A549 (cell line): ENCODE results near the gene ATP9B. TPM values are rescaled to one million over a fixed set of nuclear protein-coding genes. Genes with fewer than 3 reads are reported as not detected.

ENCODE experiments used
- ATAC-seq, 2 experiments: fragments of 200-7000 bp in 1 of 2; fragments of >200 bp in 1 of 2; cut with Nextera tagmentation in 1 of 2; cut with Tn5 transposase in 1 of 2; 3 replicates each; pipeline versions ENCODE4 v1.8.0 to v1.9.1; 2018 to 2020; ENCODE audit warnings: mild to moderate bottlenecking in 1 of 2, moderate library complexity in 1 of 2
- CTCF ChIA-PET: fragments of 300-600 bp; sonication (Branson Sonifier 250); formaldehyde crosslinking; extraction: SDS; loops from one replicate; lab custom pipeline; 2021; ENCODE audit warnings: antibody characterized with exemption, inconsistent platforms; lab: Yijun Ruan, JAX
- POLR2A ChIA-PET: fragments of 350-600 bp; formaldehyde crosslinking; extraction: SDS; loops from one replicate; lab custom pipeline; 2021; ENCODE audit warnings: antibody characterized with exemption, inconsistent platforms; lab: Yijun Ruan, JAX
- DNase-seq, 2 experiments: peaks; one replicate each; pipeline versions ENCODE4 v3.0.0 to v3.0.0-alpha.2; 2011 to 2016; ENCODE audit warnings: low read depth in 1 of 2, low spot score in 1 of 2
- FAIRE-seq: peaks from 2 replicates; lab custom pipeline; 2011; peaks lifted over from hg19 to GRCh38; lab: Jason Lieb, UNC
- H3K27ac ChIP-seq, 2 experiments: fragments of >200 bp; sonication (Bioruptor Twin); formaldehyde crosslinking; 3 replicates each; pipeline ENCODE4 v1.5.1; 2016 to 2017
- H3K4me1 ChIP-seq: fragments of >200 bp; sonication (Bioruptor Twin); formaldehyde crosslinking; 3 replicates; pipeline ENCODE4 v1.6.1; 2016
- H3K4me2 ChIP-seq: fragments of >200 bp; sonication (Bioruptor Twin); formaldehyde crosslinking; 3 replicates; pipeline ENCODE4 v1.6.1; 2016
- H3K4me3 ChIP-seq: fragments of >200 bp; sonication (Bioruptor Twin); formaldehyde crosslinking; 3 replicates; pipeline ENCODE4 v1.5.1; 2016
- H3K9me3 ChIP-seq: fragments of >200 bp; sonication (Bioruptor Twin); formaldehyde crosslinking; 3 replicates; pipeline ENCODE4 v1.6.1; 2016
- ATOH8 ChIP-seq: fragments of 250-450 bp; sonication (Bioruptor Pico); IDR thresholded peaks from 2 replicates; pipeline ENCODE4 v1.5.0; 2020; ENCODE audit warnings: low read depth, mild to moderate bottlenecking, moderate library complexity
- BCL3 ChIP-seq: fragments of >200 bp; sonication (Bioruptor Twin); formaldehyde crosslinking; IDR thresholded peaks from 3 replicates; pipeline ENCODE4 v1.6.1; 2016
- BHLHE40 ChIP-seq: IDR thresholded peaks from 2 replicates; pipeline ENCODE4 v1.6.1; 2012; ENCODE audit warnings: low read depth, low read length, inconsistent platforms
- CEBPB ChIP-seq, 2 experiments: fragments of >200 bp in 1 of 2; sonication (Bioruptor Twin) in 1 of 2; formaldehyde crosslinking in 1 of 2; IDR thresholded peaks; 2 replicates each; pipeline ENCODE4 v1.6.1; 2012 to 2016
- CHD4 ChIP-seq: fragments of 200-600 bp; sonication (generic); IDR thresholded peaks from 2 replicates; pipeline ENCODE4 v1.6.1; 2016; ENCODE audit warnings: antibody characterized with exemption, mild to moderate bottlenecking, borderline replicate concordance
- CTCF ChIP-seq: fragments of >200 bp; sonication (Bioruptor Twin); formaldehyde crosslinking; IDR thresholded peaks from 3 replicates; pipeline ENCODE4 v1.5.1; 2016
- EHF ChIP-seq: fragments of 250-450 bp; sonication (Bioruptor Pico); IDR thresholded peaks from 2 replicates; pipeline ENCODE4 v1.5.0; 2020; ENCODE audit warnings: mild to moderate bottlenecking
- EHMT2 ChIP-seq: fragments of 200-600 bp; sonication (generic); IDR thresholded peaks from 2 replicates; pipeline ENCODE4 v1.6.1; 2016; ENCODE audit warnings: antibody characterized with exemption, low read depth, mild to moderate bottlenecking, moderate library complexity
- ELK1 ChIP-seq: fragments of 150-350 bp; IDR thresholded peaks from 2 replicates; pipeline ENCODE4 v1.6.1; 2014; ENCODE audit warnings: low read depth, mild to moderate bottlenecking, low read length
- ESRRA ChIP-seq: fragments of 150-350 bp; IDR thresholded peaks from 2 replicates; pipeline ENCODE4 v1.6.1; 2014; ENCODE audit warnings: mild to moderate bottlenecking, low read length, borderline replicate concordance
- FOSB ChIP-seq: fragments of 250-450 bp; sonication (Bioruptor Pico); IDR thresholded peaks from 2 replicates; pipeline ENCODE4 v1.5.0; 2020; ENCODE audit warnings: mild to moderate bottlenecking, moderate library complexity
- FOSL2 ChIP-seq, 2 experiments: fragments of 450-650 bp in 1 of 2; fragments of >200 bp in 1 of 2; sonication (Bioruptor Twin) in 1 of 2; formaldehyde crosslinking; IDR thresholded peaks; 2 replicates each; pipeline versions ENCODE4 v1.5.0 to v1.6.1; 2016 to 2020; ENCODE audit warnings: mild to moderate bottlenecking in 1 of 2, moderate library complexity in 1 of 2
- FOXS1 ChIP-seq: fragments of 250-450 bp; sonication (Bioruptor Pico); IDR thresholded peaks from 2 replicates; pipeline ENCODE4 v1.5.0; 2020; ENCODE audit warnings: mild to moderate bottlenecking, moderate library complexity
- HES2 ChIP-seq: fragments of >200 bp; sonication (Bioruptor Twin); formaldehyde crosslinking; IDR thresholded peaks from 2 replicates; pipeline ENCODE4 v1.6.1; 2016
- HEYL ChIP-seq: fragments of 250-450 bp; sonication (Bioruptor Pico); IDR thresholded peaks from 2 replicates; pipeline ENCODE4 v1.8.0; 2021; ENCODE audit warnings: mild to moderate bottlenecking, moderate library complexity
- HOXB13 ChIP-seq: fragments of 250-450 bp; sonication (Bioruptor Pico); IDR thresholded peaks from 2 replicates; pipeline ENCODE4 v1.5.0; 2020; ENCODE audit warnings: low read depth, mild to moderate bottlenecking, moderate library complexity
- KDM5A ChIP-seq: fragments of 200-600 bp; sonication (generic); IDR thresholded peaks from 2 replicates; pipeline ENCODE4 v1.6.1; 2016; ENCODE audit warnings: antibody characterized with exemption, mild to moderate bottlenecking
- MAFK ChIP-seq: fragments of 450-650 bp; IDR thresholded peaks from 2 replicates; pipeline ENCODE4 v1.6.1; 2014; ENCODE audit not compliant: partially characterized antibody
- MAZ ChIP-seq: fragments of 150-350 bp; IDR thresholded peaks from 2 replicates; pipeline ENCODE4 v1.6.1; 2014; ENCODE audit warnings: antibody characterized with exemption, low read depth, low read length, borderline replicate concordance
- RARB ChIP-seq: fragments of 250-450 bp; sonication (Bioruptor Pico); IDR thresholded peaks from 2 replicates; pipeline ENCODE4 v1.8.0; 2021; ENCODE audit warnings: mild to moderate bottlenecking, moderate library complexity
- RCOR1 ChIP-seq: fragments of 150-350 bp; IDR thresholded peaks from 2 replicates; pipeline ENCODE4 v1.6.1; 2014; ENCODE audit warnings: antibody characterized with exemption, low read length, low read depth
- SMC3 ChIP-seq: fragments of >200 bp; sonication (Bioruptor Twin); formaldehyde crosslinking; IDR thresholded peaks from 3 replicates; pipeline ENCODE4 v1.6.1; 2018; ENCODE audit warnings: inconsistent platforms
- SREBF2 ChIP-seq: fragments of 450-650 bp; IDR thresholded peaks from 2 replicates; pipeline ENCODE4 v1.6.1; 2014; ENCODE audit warnings: mild to moderate bottlenecking, moderate library complexity
- USF2 ChIP-seq: fragments of 450-650 bp; IDR thresholded peaks from 2 replicates; pipeline ENCODE4 v1.6.1; 2014; ENCODE audit warnings: antibody characterized with exemption
- ZC3H11A ChIP-seq: fragments of 450-650 bp; IDR thresholded peaks from 2 replicates; pipeline ENCODE4 v1.6.1; 2014; ENCODE audit warnings: antibody characterized with exemption, mild to moderate bottlenecking
- WGBS: methylation state at CpG from one replicate; pipeline ENCODE4 v1.1.6; 2017; ENCODE audit errors: missing lambda C conversion rate; 5-methylcytosine and 5-hydroxymethylcytosine counted together
- polyA plus RNA-seq, 4 experiments: library from polyadenylated mRNA; depleted of rRNA in 3 of 4; stranded (reverse); fragments of >200 nt; fragmentation: RNase III in 1 of 4; extraction: RNeasy Plus Mini Kit Qiagen cat#74134 plus additional on column Dnase treatment in 1 of 4; gene quantifications; 2 replicates in 3 of 4; 3 replicates in 1 of 4; pipeline ENCODE4 v1.2.3, GENCODE V29; 2011 to 2017

ATP9B gene
- polyA plus RNA-seq, 2 of the 4 experiments (the other 2 are of a cell fraction): 22.6 to 35.7 TPM

- Histone ChIP-seq H3K4me2 (no peak overlapping the region), H3K9me3 (peaks cover 5% of the 10 kb centered on the region; the same call in 2 of the 3 replicates), H3K27ac (no peak overlapping the region), H3K4me1 (peaks cover 5% of the 10 kb centered on the region; the same call in 1 of the 3 replicates), H3K4me3 (no peak overlapping the region)
- ChIA-PET POLR2A (no interaction called here), CTCF (no interaction called here)
- TF ChIP-seq FOXS1 (no peak), USF2 (no peak), HEYL (CRISPR knock-in tag) (no peak), HES2 (no peak), CHD4 (no peak), SMC3 (no peak), EHMT2 (no peak), ZC3H11A (no peak), ATOH8 (CRISPR knock-in tag) (no peak), RARB (CRISPR knock-in tag) (no peak)
- FAIRE-seq (no peak), DNase-seq (no peak), ATAC-seq (no peak)
- WGBS: 81% methylated on average over 2 of the region's 2 CpGs
Measured at GRCh38 chr18:79065802-79066201, 3.4 kb upstream of the ATP9B start.

- 78% methylated on average over 4 of the region's 4 CpGs for WGBS
- ChIA-PET CTCF (no interaction called here), POLR2A (no interaction called here)
- Histone ChIP-seq H3K4me2 (no peak overlapping the region), H3K4me1 (peaks cover 9% of the 10 kb centered on the region; the same call in 1 of the 3 replicates), H3K9me3 (peaks cover 5% of the 10 kb centered on the region; the same call in 2 of the 3 replicates), H3K27ac (no peak overlapping the region), H3K4me3 (no peak overlapping the region)
- ATAC-seq (no peak), DNase-seq (no peak), FAIRE-seq (no peak)
- TF ChIP-seq EHMT2: no peak
- TF ChIP-seq RCOR1: no peak
- TF ChIP-seq MAFK: no peak
- TF ChIP-seq EHF (CRISPR knock-in tag): no peak
- no peak for TF ChIP-seq FOSL2 (IDR thresholded peaks at IDR 0.05)
- no peak for TF ChIP-seq FOSL2 (CRISPR knock-in tag; IDR thresholded peaks at IDR 0.05)
- no peak for TF ChIP-seq BHLHE40
- TF ChIP-seq CEBPB (IDR thresholded peaks at IDR 0.05): no peak
- no peak for TF ChIP-seq KDM5A
- TF ChIP-seq MAZ: no peak
- TF ChIP-seq BCL3: no peak
- no peak for TF ChIP-seq ATOH8 (CRISPR knock-in tag)
- TF ChIP-seq ELK1: no peak
- no peak for TF ChIP-seq FOXS1
- no peak for TF ChIP-seq USF2
- no peak for TF ChIP-seq FOSB (CRISPR knock-in tag)
- no peak for TF ChIP-seq SREBF2
- TF ChIP-seq ESRRA: no peak
- TF ChIP-seq HES2: no peak
- TF ChIP-seq CTCF: no peak
- TF ChIP-seq HOXB13 (CRISPR knock-in tag): no peak
Measured at GRCh38 chr18:79067611-79068010, 1.6 kb upstream of the ATP9B start.
